ENCODE results near the gene UTY.
"Not testable (repeated sequence)": the region's sequence is repeated elsewhere in the genome, so short reads cannot be mapped to it uniquely, and the experiment has no call there.

The UTY gene

GRCh38 chrY:13295026-13295425 lies 184.8 kb downstream of the UTY start:
- DNase-seq: no peak

- no peak for DNase-seq
Observed at GRCh38 chrY:13291199-13291598, 188.6 kb downstream of the UTY start.

- not testable (repeated sequence) for DNase-seq
Observed at GRCh38 chrY:13282151-13283054, 197.4 kb downstream of the UTY start.

- no peak for DNase-seq
Observed at GRCh38 chrY:13279561-13279960, 200.3 kb downstream of the UTY start.

GRCh38 chrY:13271706-13272105 lies 208.1 kb downstream of the UTY start:
- no peak for DNase-seq

- not testable (repeated sequence) for DNase-seq
Observed at GRCh38 chrY:13253941-13254440, 225.8 kb downstream of the UTY start.

- DNase-seq: no peak
Observed at GRCh38 chrY:13250421-13250820, 229.4 kb downstream of the UTY start.

- no peak for DNase-seq
Observed at GRCh38 chrY:13243716-13244115, 236.1 kb downstream of the UTY start.

GRCh38 chrY:13233901-13234300 lies 245.9 kb downstream of the UTY start:
- no peak for DNase-seq

GRCh38 chrY:13233118-13233517 lies 246.7 kb downstream of the UTY start:
- no peak for DNase-seq

GRCh38 chrY:13227354-13227953 lies 252.4 kb downstream of the UTY start:
- no peak for DNase-seq

- no peak for DNase-seq
Observed at GRCh38 chrY:13210961-13211646, 268.7 kb downstream of the UTY start.

- no peak for DNase-seq
Observed at GRCh38 chrY:13205214-13205613, 274.6 kb downstream of the UTY start.

Data from femur (tissue), 1 donor.